WTC11 (cell line): ENCODE measurements around the gene RABGGTA. TPM values are rescaled to one million over a fixed set of nuclear protein-coding genes. Genes with fewer than 3 reads are reported as not detected.

Experiments
- ATAC-seq: fragments of 200-7000 bp; cut with Tn5 transposase; 2 replicates; pipeline ENCODE4 v1.10.0; 2021; ENCODE audit warnings: mild to moderate bottlenecking, moderate library complexity
- CTCF ChIA-PET: fragments of 300-600 bp; sonication (Branson Sonifier 250); formaldehyde crosslinking; loops from one replicate; lab custom pipeline; 2021; ENCODE audit warnings: antibody characterized with exemption; lab: Charles Lee
- POLR2A ChIA-PET: fragments of 350-600 bp; sonication (Branson Sonifier 250); formaldehyde crosslinking; loops from one replicate; lab custom pipeline; 2021; ENCODE audit warnings: antibody characterized with exemption; lab: Charles Lee
- DNase-seq: peaks from one replicate; pipeline ENCODE4 v3.0.0; 2021; ENCODE audit warnings: low spot score
- H3K27ac Mint-ChIP-seq: 2 replicates; pipeline ENCODE4 v1.8.0; 2021; ENCODE audit warnings: mixed read lengths
- H3K27me3 Mint-ChIP-seq: 2 replicates; pipeline ENCODE4 v1.8.0; 2021; ENCODE audit warnings: low read depth, mild to moderate bottlenecking, moderate library complexity, mixed read lengths
- H3K36me3 Mint-ChIP-seq: 2 replicates; pipeline ENCODE4 v1.8.0; 2021; ENCODE audit warnings: mixed read lengths
- H3K4me1 Mint-ChIP-seq: 2 replicates; pipeline ENCODE4 v1.8.0; 2022; ENCODE audit warnings: mixed read lengths
- H3K4me3 Mint-ChIP-seq: 2 replicates; pipeline ENCODE4 v1.8.0; 2021; ENCODE audit warnings: mild to moderate bottlenecking, moderate library complexity, mixed read lengths
- H3K9me3 Mint-ChIP-seq: 2 replicates; pipeline ENCODE4 v1.8.0; 2021; ENCODE audit warnings: mixed read lengths
- ATF3 ChIP-seq: sonication (generic); formaldehyde crosslinking; conservative IDR thresholded peaks from 2 replicates; pipeline ENCODE4 v1.8.1; 2022; ENCODE audit warnings: mild to moderate bottlenecking, missing genetic modification reagents
- ETV6 ChIP-seq: sonication (generic); formaldehyde crosslinking; IDR thresholded peaks from 2 replicates; pipeline ENCODE4 v1.8.1; 2022; ENCODE audit warnings: mild to moderate bottlenecking, missing genetic modification reagents
- FOXJ3 ChIP-seq: sonication (generic); formaldehyde crosslinking; IDR thresholded peaks from 2 replicates; pipeline ENCODE4 v1.9.0; 2021; ENCODE audit warnings: missing genetic modification reagents, mild to moderate bottlenecking, borderline replicate concordance
- JUN ChIP-seq: sonication (generic); formaldehyde crosslinking; IDR thresholded peaks from 2 replicates; pipeline ENCODE4 v1.8.0; 2023; ENCODE audit warnings: mild to moderate bottlenecking, missing genetic modification reagents
- NFATC4 ChIP-seq: fragments of 250-450 bp; sonication (Bioruptor Pico); IDR thresholded peaks from 2 replicates; pipeline ENCODE4 v1.9.0; 2021; ENCODE audit warnings: mild to moderate bottlenecking
- NFYB ChIP-seq: sonication (generic); formaldehyde crosslinking; conservative IDR thresholded peaks from 2 replicates; pipeline ENCODE4 v1.8.0; 2022; ENCODE audit warnings: low read depth, missing genetic modification reagents
- SMAD3 ChIP-seq: sonication (generic); formaldehyde crosslinking; IDR thresholded peaks from 2 replicates; pipeline ENCODE4 v1.8.0; 2022; ENCODE audit warnings: missing genetic modification reagents, mild to moderate bottlenecking, borderline replicate concordance
- ZBTB43 ChIP-seq: sonication (generic); formaldehyde crosslinking; IDR thresholded peaks from 2 replicates; pipeline ENCODE4 v1.8.1; 2023; ENCODE audit warnings: mild to moderate bottlenecking, missing genetic modification reagents
- ZNF263 ChIP-seq: sonication (generic); formaldehyde crosslinking; IDR thresholded peaks from 2 replicates; pipeline ENCODE4 v1.8.1; 2022; ENCODE audit warnings: low read depth, mild to moderate bottlenecking, moderate library complexity, missing genetic modification reagents
- ZNF396 ChIP-seq: fragments of 250-450 bp; sonication (Bioruptor Pico); IDR thresholded peaks from 2 replicates; pipeline ENCODE4 v1.8.0; 2021; ENCODE audit warnings: mild to moderate bottlenecking, moderate library complexity, borderline replicate concordance
- ZNF532 ChIP-seq: fragments of 250-450 bp; sonication (Bioruptor Pico); IDR thresholded peaks from 2 replicates; pipeline ENCODE4 v1.9.0; 2021; ENCODE audit warnings: mild to moderate bottlenecking, borderline replicate concordance
- total RNA-seq: library from RNA; stranded (reverse); gene quantifications from 3 replicates; pipeline ENCODE4 v1.2.3, GENCODE V29; 2021
- TF ChIP-seq, protein P1 (sequence below): sonication (generic); formaldehyde crosslinking; IDR thresholded peaks from 2 replicates; pipeline ENCODE4 v1.8.1; 2023; ENCODE audit warnings: mild to moderate bottlenecking, missing genetic modification reagents, moderate library complexity
- TF ChIP-seq, protein P2 (sequence below): sonication (generic); formaldehyde crosslinking; IDR thresholded peaks from 2 replicates; pipeline ENCODE4 v1.8.0; 2022; ENCODE audit warnings: missing genetic modification reagents
- TF ChIP-seq, protein P3 (sequence below): fragments of 250-450 bp; sonication (Bioruptor Pico); IDR thresholded peaks from 2 replicates; pipeline ENCODE4 v1.8.0; 2021; ENCODE audit warnings: mild to moderate bottlenecking
- TF ChIP-seq, protein P4 (sequence below): sonication (generic); formaldehyde crosslinking; IDR thresholded peaks from 2 replicates; pipeline ENCODE4 v1.8.0; 2022; ENCODE audit warnings: mild to moderate bottlenecking, missing genetic modification reagents

RABGGTA gene
- total RNA-seq, 1 experiment from 2014 or later, result 27.1 TPM

DNA sequence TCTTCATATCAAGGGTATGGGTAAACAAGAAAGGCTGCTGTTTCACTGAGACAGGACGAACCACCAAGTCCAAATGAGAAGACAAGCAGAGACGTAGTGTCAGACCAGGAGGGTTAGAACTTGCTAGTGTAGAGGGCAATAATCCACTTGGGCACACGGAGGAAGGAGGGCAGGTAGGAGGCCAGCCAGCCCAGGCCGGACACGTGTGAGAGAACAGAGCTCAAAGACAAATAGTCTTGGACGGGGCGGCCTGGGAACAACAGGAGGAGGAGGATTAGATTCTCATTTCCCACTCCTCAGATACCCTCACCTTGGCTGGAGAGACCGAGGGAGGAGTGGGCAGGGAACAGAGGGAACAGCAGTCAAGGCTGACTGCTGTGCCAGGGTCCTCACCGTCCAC, 19.3 kb upstream of the RABGGTA start:
- ChIA-PET POLR2A (interaction anchor here (1.0 kb wide), 1 partner anchor 19 kb away, joined by 3 read pairs; the partner anchor contains the start of gene RABGGTA), CTCF (interaction anchor here (0.6 to 1.8 kb wide), 2 partner anchors 48 to 75 kb away, joined by 3 to 4 read pairs; partner anchors contain the start of genes MDP1 and TINF2)
- no peak overlapping the region for H3K27ac Mint-ChIP-seq

More for the DNA sequence above, 19.3 kb upstream of the RABGGTA start:
- H3K27me3 Mint-ChIP-seq, result no peaks in the 10 kb centered on the region
- H3K9me3 Mint-ChIP-seq, result no peaks in the 10 kb centered on the region
- no peaks in the 10 kb centered on the region for H3K4me1 Mint-ChIP-seq
- ATAC-seq (no peak), DNase-seq (no peak)
- no peaks in the 10 kb centered on the region; the same call in none of the 2 replicates for H3K36me3 Mint-ChIP-seq
- H3K4me3 Mint-ChIP-seq, result no peak overlapping the region
- TF ChIP-seq ZNF532 (CRISPR knock-in tag) (no peak), JUN (CRISPR knock-in tag) (no peak), ZBTB43 (no peak), SMAD3 (CRISPR knock-in tag) (no peak), NFYB (no peak), NFATC4 (CRISPR knock-in tag) (no peak), FOXJ3 (CRISPR knock-in tag) (no peak), ZNF263 (no peak), ZNF396 (CRISPR knock-in tag) (no peak), ETV6 (CRISPR knock-in tag) (no peak), ATF3 (CRISPR knock-in tag) (no peak)
- TF ChIP-seq, protein P1, sequence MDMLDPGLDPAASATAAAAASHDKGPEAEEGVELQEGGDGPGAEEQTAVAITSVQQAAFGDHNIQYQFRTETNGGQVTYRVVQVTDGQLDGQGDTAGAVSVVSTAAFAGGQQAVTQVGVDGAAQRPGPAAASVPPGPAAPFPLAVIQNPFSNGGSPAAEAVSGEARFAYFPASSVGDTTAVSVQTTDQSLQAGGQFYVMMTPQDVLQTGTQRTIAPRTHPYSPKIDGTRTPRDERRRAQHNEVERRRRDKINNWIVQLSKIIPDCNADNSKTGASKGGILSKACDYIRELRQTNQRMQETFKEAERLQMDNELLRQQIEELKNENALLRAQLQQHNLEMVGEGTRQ (CRISPR knock-in tag), result no peak
- TF ChIP-seq, protein P2, sequence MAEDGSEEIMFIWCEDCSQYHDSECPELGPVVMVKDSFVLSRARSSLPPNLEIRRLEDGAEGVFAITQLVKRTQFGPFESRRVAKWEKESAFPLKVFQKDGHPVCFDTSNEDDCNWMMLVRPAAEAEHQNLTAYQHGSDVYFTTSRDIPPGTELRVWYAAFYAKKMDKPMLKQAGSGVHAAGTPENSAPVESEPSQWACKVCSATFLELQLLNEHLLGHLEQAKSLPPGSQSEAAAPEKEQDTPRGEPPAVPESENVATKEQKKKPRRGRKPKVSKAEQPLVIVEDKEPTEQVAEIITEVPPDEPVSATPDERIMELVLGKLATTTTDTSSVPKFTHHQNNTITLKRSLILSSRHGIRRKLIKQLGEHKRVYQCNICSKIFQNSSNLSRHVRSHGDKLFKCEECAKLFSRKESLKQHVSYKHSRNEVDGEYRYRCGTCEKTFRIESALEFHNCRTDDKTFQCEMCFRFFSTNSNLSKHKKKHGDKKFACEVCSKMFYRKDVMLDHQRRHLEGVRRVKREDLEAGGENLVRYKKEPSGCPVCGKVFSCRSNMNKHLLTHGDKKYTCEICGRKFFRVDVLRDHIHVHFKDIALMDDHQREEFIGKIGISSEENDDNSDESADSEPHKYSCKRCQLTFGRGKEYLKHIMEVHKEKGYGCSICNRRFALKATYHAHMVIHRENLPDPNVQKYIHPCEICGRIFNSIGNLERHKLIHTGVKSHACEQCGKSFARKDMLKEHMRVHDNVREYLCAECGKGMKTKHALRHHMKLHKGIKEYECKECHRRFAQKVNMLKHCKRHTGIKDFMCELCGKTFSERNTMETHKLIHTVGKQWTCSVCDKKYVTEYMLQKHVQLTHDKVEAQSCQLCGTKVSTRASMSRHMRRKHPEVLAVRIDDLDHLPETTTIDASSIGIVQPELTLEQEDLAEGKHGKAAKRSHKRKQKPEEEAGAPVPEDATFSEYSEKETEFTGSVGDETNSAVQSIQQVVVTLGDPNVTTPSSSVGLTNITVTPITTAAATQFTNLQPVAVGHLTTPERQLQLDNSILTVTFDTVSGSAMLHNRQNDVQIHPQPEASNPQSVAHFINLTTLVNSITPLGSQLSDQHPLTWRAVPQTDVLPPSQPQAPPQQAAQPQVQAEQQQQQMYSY (CRISPR knock-in tag), result no peak
- TF ChIP-seq, protein P3, sequence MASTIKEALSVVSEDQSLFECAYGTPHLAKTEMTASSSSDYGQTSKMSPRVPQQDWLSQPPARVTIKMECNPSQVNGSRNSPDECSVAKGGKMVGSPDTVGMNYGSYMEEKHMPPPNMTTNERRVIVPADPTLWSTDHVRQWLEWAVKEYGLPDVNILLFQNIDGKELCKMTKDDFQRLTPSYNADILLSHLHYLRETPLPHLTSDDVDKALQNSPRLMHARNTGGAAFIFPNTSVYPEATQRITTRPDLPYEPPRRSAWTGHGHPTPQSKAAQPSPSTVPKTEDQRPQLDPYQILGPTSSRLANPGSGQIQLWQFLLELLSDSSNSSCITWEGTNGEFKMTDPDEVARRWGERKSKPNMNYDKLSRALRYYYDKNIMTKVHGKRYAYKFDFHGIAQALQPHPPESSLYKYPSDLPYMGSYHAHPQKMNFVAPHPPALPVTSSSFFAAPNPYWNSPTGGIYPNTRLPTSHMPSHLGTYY (CRISPR knock-in tag), result no peak
- TF ChIP-seq, protein P4, sequence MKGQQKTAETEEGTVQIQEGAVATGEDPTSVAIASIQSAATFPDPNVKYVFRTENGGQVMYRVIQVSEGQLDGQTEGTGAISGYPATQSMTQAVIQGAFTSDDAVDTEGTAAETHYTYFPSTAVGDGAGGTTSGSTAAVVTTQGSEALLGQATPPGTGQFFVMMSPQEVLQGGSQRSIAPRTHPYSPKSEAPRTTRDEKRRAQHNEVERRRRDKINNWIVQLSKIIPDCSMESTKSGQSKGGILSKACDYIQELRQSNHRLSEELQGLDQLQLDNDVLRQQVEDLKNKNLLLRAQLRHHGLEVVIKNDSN, result no peak
